CD4-positive, CD25-positive, alpha-beta regulatory T cell (primary cell): ENCODE measurements around the gene INHBE. TPM values are rescaled to one million over a fixed set of nuclear protein-coding genes. Genes with fewer than 3 reads are reported as not detected.

Source experiments
- ATAC-seq, 2 donors: fragments of 150-1000 bp; cut with Tn5 transposase; one replicate each; pipeline ENCODE4 v1.10.0; 2021; ENCODE audit warnings: low read depth in 2 of 2, moderate number of reproducible peaks in 2 of 2, moderate library complexity in 1 of 2
- DNase-seq, 3 donors: peaks; one replicate each; pipeline versions ENCODE4 v3.0.0 to v3.0.0-alpha.2; 2012 to 2022; ENCODE audit warnings: mixed read lengths in 1 of 3
- H3K27ac ChIP-seq: one replicate; pipeline ENCODE4 v1.7.0; 2013; ENCODE audit warnings: mild to moderate bottlenecking, low read length; ENCODE audit not compliant: insufficient read depth, poor library complexity, severe bottlenecking
- H3K27me3 ChIP-seq: one replicate; pipeline ENCODE4 v1.7.0; 2013; ENCODE audit warnings: low read length; ENCODE audit not compliant: control insufficient read depth, insufficient read depth
- H3K36me3 ChIP-seq: one replicate; pipeline ENCODE4 v1.7.0; 2013; ENCODE audit warnings: mild to moderate bottlenecking, low read length, moderate library complexity; ENCODE audit not compliant: control insufficient read depth, insufficient read depth
- H3K4me1 ChIP-seq: 2 replicates; pipeline ENCODE4 v1.7.0; 2013; ENCODE audit warnings: mild to moderate bottlenecking, low read length; ENCODE audit not compliant: insufficient read depth, control insufficient read depth, poor library complexity, severe bottlenecking
- H3K4me3 ChIP-seq: one replicate; pipeline ENCODE4 v1.7.0; 2013; ENCODE audit warnings: low read depth, mild to moderate bottlenecking, low read length, moderate library complexity
- H3K9me3 ChIP-seq, 2 experiments: 1 replicate in 1 of 2; 2 replicates in 1 of 2; pipeline ENCODE4 v1.7.0; 2013; ENCODE audit warnings: low read length in 2 of 2, mild to moderate bottlenecking in 1 of 2, moderate library complexity in 1 of 2; ENCODE audit not compliant: control insufficient read depth in 2 of 2
- H3K27ac Mint-ChIP-seq, 3 donors: one replicate each; pipeline ENCODE4 v1.8.0; 2020 to 2022; ENCODE audit warnings: mild to moderate bottlenecking in 3 of 3, mixed read lengths in 3 of 3, moderate library complexity in 2 of 3
- H3K27me3 Mint-ChIP-seq: one replicate; pipeline ENCODE4 v1.8.0; 2022; ENCODE audit warnings: mild to moderate bottlenecking, mixed read lengths
- H3K36me3 Mint-ChIP-seq: one replicate; pipeline ENCODE4 v1.8.0; 2020; ENCODE audit warnings: mixed read lengths
- H3K4me1 Mint-ChIP-seq, 4 donors: one replicate each; pipeline ENCODE4 v1.8.0; 2020 to 2022; ENCODE audit warnings: mixed read lengths in 4 of 4, mild to moderate bottlenecking in 1 of 4
- H3K4me3 Mint-ChIP-seq, 4 donors: one replicate each; pipeline ENCODE4 v1.8.0; 2020 to 2022; ENCODE audit warnings: mild to moderate bottlenecking in 4 of 4, mixed read lengths in 4 of 4, moderate library complexity in 3 of 4
- H3K9me3 Mint-ChIP-seq, 7 donors: one replicate each; pipeline ENCODE4 v1.8.0; 2020 to 2022; ENCODE audit warnings: mixed read lengths in 7 of 7, mild to moderate bottlenecking in 3 of 7, moderate library complexity in 2 of 7
- polyA plus RNA-seq, 4 donors: library from polyadenylated mRNA; unstranded; fragments of 300-500 nt; fragmentation: Illumina TruSeq; gene quantifications; one replicate each; pipeline ENCODE4 v1.2.3, GENCODE V29; 2021
- total RNA-seq: library from RNA; stranded (reverse); gene quantifications from one replicate; pipeline ENCODE4 v1.2.3, GENCODE V29; 2022

INHBE gene
- total and polyA plus RNA-seq, 5 donors from 2014 or later: 0.06 TPM; not detected in 4

DNA sequence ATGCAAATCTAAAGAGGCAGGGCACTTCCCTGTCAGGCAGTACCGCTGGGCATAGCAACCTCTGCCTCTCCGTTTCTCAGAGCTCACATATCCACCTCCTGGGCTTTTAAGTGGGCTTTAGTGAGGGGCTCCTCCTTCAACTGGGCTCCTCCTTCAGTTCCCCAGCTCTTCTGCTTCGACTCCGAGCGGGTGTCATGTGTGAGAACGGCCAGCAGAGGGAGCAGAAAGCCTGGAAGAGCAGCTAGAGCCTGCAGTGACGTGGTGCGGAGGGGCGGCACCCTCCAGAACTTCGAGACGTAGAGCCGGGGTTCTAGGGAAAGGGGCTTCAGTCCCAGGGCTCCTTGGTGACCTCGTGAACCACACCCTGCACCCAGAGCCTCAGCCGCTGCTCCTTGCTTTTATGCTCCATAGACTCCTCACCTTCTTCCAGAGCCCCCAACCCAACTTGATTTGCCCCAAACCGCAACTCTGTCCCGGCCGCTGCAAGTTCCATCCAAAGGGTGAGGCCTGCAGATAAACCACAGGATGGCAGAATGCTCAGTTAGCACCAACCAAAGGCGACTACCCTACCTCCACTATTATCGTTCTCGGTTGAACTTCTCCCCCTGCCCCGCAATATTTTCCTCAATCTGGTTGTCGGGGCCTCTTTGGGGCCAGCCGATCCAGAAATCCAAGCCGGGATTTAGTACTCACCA, 4.1 kb downstream of the INHBE start:
- peaks cover 5 to 49% (median 31%) of the 10 kb centered on the region in 4 donors for H3K4me1 Mint-ChIP-seq
- no peaks in the 10 kb centered on the region for H3K27me3 ChIP-seq
- H3K9me3 ChIP-seq: no peaks in the 10 kb centered on the region
- H3K36me3 Mint-ChIP-seq: no peaks in the 10 kb centered on the region
- no peaks in the 10 kb centered on the region for H3K9me3 Mint-ChIP-seq
- peak overlapping the region; percentile 96 to 100 (median 96) for H3K4me3 Mint-ChIP-seq
- peak; percentile 74 to 75 for ATAC-seq
- H3K27ac ChIP-seq: peak overlapping the region; percentile 83
- peak overlapping the region; percentile 87 for H3K4me3 ChIP-seq
- DNase-seq: peak; percentile 89 to 97 (median 93)
- peaks cover 40% of the 10 kb centered on the region for H3K4me1 ChIP-seq
- peak overlapping the region; percentile 90 to 98 (median 97) for H3K27ac Mint-ChIP-seq
- H3K36me3 ChIP-seq: no peaks in the 10 kb centered on the region
- peaks cover 40% of the 10 kb centered on the region for H3K27me3 Mint-ChIP-seq

DNA sequence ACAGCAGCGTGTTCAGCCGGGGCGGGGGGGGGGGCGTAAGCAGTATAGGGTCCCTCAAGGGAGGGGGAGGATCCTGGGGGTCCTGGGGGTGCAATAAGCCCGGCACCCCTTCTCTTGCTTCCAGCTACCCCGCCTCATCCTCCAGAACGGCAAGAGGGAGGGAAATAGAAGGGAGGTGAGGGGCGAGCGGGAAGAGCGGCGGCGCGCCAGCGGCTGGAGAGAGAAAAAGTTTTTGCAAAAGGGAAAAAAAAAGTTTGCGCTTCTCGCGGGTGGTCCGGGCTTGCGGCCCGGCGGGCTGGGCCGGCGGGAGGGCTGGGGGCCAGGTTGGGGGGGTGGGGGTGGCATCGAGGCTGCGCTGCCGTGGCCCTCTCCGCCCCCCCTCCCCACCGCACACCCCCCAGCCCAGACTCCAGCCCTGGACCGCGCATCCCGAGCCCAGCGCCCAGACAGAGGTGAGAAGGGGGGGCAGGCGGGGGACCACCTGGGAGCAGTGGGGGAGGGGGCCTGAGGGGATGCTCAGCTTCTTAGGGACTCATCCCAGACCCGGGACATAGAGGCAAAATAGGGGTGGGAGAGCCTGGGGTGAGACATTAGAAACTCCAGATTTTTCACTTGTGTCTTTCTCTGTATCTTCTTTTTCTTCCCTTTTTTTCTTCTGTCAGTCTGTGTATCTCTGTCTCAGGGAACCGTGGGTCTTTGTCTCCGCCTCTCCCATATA, 4.8 kb downstream of the INHBE start, which contains the start of gene GLI1:
GLI1 (plus strand) TSS at position 36 of the 718 bp plus-strand sequence. CDS start 3,907 bp downstream, outside the sequence.
- Mint-ChIP-seq H3K27me3 (peaks cover 46% of the 10 kb centered on the region), H3K27ac (peak within 1 kb of the TSS; percentile 90 to 98 (median 97)), H3K36me3 (no peaks in the 10 kb centered on the region), H3K4me1 (peaks cover 5 to 54% (median 33%) of the 10 kb centered on the region in 4 donors), H3K4me3 (peak within 1 kb of the TSS; percentile 96 to 100 (median 96)), H3K9me3 (no peaks in the 10 kb centered on the region)
- DNase-seq: no peak
- no peak for ATAC-seq
- no peaks in the 10 kb centered on the region for H3K27me3 ChIP-seq
- H3K27ac ChIP-seq: peak within 1 kb of the TSS; percentile 83
- H3K36me3 ChIP-seq: no peaks in the 10 kb centered on the region
- peak within 1 kb of the TSS; percentile 87 for H3K4me3 ChIP-seq
- H3K4me1 ChIP-seq: peaks cover 40% of the 10 kb centered on the region
- no peaks in the 10 kb centered on the region for H3K9me3 ChIP-seq

DNA sequence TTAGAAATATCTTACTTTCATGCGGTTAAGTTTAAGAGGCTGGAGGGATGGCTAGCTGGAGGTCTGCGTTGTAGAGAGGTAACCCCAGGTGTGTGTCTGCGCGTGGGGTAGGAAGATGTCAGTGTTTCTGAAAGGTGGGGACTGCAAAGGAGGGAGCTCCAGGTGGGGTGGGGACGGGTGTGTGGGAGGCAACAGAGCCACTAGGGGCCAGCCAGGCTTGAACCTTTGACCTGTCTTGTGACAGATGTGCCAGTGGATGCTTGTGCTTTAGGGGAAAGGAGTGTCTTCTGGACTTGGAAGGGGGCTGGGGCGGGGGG, 5.3 kb downstream of the INHBE start:
- DNase-seq (peak in 1 of 3 donors; percentile 38), ATAC-seq (no peak)
- Mint-ChIP-seq H3K4me1 (peaks cover 5 to 56% (median 34%) of the 10 kb centered on the region in 4 donors), H3K9me3 (no peaks in the 10 kb centered on the region), H3K27me3 (peaks cover 49% of the 10 kb centered on the region), H3K27ac (peak overlapping the region; percentile 58 to 97 (median 59)), H3K36me3 (no peaks in the 10 kb centered on the region), H3K4me3 (peak overlapping the region; percentile 86 to 97 (median 92))
- Histone ChIP-seq H3K9me3 (no peaks in the 10 kb centered on the region), H3K4me3 (peak overlapping the region; percentile 51), H3K27ac (no peak overlapping the region), H3K36me3 (no peaks in the 10 kb centered on the region), H3K27me3 (no peaks in the 10 kb centered on the region), H3K4me1 (peaks cover 40% of the 10 kb centered on the region)

DNA sequence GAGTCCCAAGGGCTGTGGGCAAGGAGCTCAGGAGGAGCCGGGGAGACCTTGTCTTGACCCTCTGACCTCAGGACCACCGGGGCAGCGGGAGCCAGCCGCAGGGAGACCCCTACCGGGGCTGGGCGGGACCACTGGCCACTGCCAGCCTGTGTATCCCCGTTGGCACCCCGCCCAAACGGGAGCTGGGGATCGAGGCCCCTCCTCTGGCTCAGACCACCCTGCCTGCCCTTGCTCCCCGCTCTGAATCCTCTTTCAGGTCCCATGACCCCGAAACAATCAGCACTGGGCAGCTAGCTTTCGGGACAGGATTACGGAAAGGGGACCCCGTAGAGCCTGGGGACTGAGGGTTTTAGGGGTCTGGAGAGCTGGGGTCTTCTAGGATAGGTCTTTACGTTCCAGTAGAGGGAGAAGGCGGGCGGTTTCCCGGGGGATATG, 5.8 kb downstream of the INHBE start:
- peaks cover 1% of the 10 kb centered on the region for H3K36me3 Mint-ChIP-seq
- DNase-seq: no peak

DNA sequence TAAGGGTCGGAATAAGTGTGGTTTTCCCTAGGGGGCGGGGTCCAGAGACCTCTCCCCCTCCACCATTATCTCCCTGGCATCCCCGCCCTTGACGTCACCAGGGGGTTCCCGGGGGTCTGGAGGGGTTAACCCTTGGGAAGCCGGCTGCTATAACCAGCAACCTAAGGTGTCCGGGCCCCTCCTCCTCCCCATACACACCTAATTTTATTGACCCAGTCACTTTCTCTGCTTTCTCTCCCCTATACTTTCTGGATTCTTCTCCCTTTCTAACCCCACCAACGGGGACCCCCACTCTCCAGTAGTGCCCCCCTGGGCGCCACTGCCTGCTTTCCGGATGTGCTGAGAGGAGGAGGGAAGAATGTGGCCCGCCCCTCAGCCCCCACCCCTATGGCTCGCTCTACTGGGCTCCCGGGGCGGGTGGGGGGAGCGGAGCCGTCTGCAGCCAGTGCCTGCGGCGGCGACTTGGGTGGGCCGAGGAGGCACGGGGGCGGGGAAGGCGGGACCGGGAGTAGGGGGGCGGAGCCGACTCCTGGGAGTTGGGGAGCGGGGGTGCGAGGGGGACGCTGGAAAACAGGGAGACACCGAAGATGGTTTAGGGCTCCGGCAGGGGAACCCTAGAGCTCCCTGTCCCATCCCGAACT, 6.3 kb downstream of the INHBE start:
- Mint-ChIP-seq H3K27ac (no peak overlapping the region), H3K27me3 (peaks cover 44% of the 10 kb centered on the region), H3K4me3 (peak overlapping the region; percentile 21 to 96 (median 88)), H3K4me1 (peaks cover 5 to 55% (median 31%) of the 10 kb centered on the region in 4 donors), H3K36me3 (peaks cover 4% of the 10 kb centered on the region), H3K9me3 (no peaks in the 10 kb centered on the region)
- Histone ChIP-seq H3K27me3 (no peaks in the 10 kb centered on the region), H3K4me3 (peak overlapping the region; percentile 61), H3K27ac (no peak overlapping the region), H3K9me3 (no peaks in the 10 kb centered on the region), H3K4me1 (peaks cover 40% of the 10 kb centered on the region), H3K36me3 (no peaks in the 10 kb centered on the region)
- no peak for ATAC-seq
- DNase-seq: peak in 1 of 3 donors; percentile 34

More for the DNA sequence above, 5.8 kb downstream of the INHBE start:
- no peak for ATAC-seq
- Histone ChIP-seq H3K4me3 (no peak overlapping the region), H3K27me3 (no peaks in the 10 kb centered on the region), H3K27ac (no peak overlapping the region), H3K9me3 (no peaks in the 10 kb centered on the region), H3K36me3 (no peaks in the 10 kb centered on the region), H3K4me1 (peaks cover 40% of the 10 kb centered on the region)
- H3K27ac Mint-ChIP-seq: no peak overlapping the region
- H3K9me3 Mint-ChIP-seq: no peaks in the 10 kb centered on the region
- peak overlapping the region; percentile 21 to 96 (median 72) for H3K4me3 Mint-ChIP-seq
- H3K4me1 Mint-ChIP-seq: peaks cover 5 to 59% (median 34%) of the 10 kb centered on the region in 4 donors
- H3K27me3 Mint-ChIP-seq: peaks cover 47% of the 10 kb centered on the region

DNA sequence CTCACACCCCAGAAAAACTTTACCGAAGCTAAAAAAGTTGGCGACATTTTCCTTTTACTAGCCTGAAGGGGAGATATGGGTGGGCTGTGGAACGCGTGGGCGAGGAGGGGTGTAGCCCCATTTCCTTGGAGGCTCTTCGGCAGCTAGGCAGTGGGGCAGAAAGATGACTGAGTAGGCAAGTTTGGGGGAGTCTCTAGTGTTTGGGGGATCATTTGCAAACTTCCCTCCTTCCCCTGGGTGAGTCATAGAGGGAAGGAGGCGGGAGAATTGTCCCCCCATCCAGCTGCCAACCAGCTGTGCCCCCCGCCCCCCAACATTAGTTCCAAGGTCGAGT, 6.8 kb downstream of the INHBE start:
- H3K27me3 ChIP-seq: no peaks in the 10 kb centered on the region
- Mint-ChIP-seq H3K9me3 (no peaks in the 10 kb centered on the region), H3K4me1 (peaks cover 5 to 55% (median 31%) of the 10 kb centered on the region in 4 donors), H3K4me3 (peak overlapping the region; percentile 21 to 96 (median 88)), H3K36me3 (peaks cover 4% of the 10 kb centered on the region), H3K27ac (peak overlapping the region in 1 of 3 donors; percentile 63), H3K27me3 (peaks cover 44% of the 10 kb centered on the region)
- H3K4me3 ChIP-seq: peak overlapping the region; percentile 61
- no peaks in the 10 kb centered on the region for H3K36me3 ChIP-seq
- H3K9me3 ChIP-seq: no peaks in the 10 kb centered on the region
- DNase-seq (no peak), ATAC-seq (no peak)
- H3K4me1 ChIP-seq: peaks cover 40% of the 10 kb centered on the region
- H3K27ac ChIP-seq: no peak overlapping the region

DNA sequence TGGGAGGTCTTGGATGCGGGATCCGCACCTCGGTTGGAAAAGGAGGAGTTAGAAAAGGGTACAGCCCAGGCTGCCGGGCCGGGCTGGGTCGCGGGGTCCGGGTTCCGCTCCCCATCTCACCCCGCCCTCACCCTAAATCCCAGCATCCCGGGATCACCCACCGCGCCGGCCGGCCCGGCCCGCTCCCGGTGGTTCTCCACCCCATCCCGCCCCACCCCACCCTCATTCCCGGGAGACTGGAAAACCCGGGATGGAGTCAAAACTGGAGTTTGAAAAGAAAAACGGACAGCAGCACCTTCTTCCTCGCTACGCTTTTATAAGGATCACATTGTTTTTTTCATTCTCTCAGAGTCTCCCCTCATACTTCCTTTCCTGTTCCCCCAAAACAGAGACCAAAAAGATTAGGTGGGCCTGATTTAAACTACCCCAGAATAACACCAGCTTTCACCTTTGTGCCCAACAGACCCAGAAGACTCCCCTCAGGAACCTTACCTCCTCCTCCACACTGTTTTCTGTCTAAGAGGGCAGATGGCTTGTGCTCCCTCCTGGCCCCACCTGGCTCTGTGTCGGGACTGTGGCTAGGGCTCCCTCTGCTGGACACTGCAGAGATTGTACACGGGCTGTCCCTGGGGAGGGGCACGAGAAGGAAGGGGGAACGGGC, 7.3 kb downstream of the INHBE start:
- Histone ChIP-seq H3K9me3 (no peaks in the 10 kb centered on the region), H3K27me3 (no peaks in the 10 kb centered on the region), H3K27ac (no peak overlapping the region), H3K4me3 (peak overlapping the region; percentile 82), H3K36me3 (peaks cover 3% of the 10 kb centered on the region), H3K4me1 (peaks cover 40% of the 10 kb centered on the region)
- ATAC-seq (peak; percentile 76 to 81), DNase-seq (peak; percentile 80 to 90 (median 86))
- no peaks in the 10 kb centered on the region for H3K9me3 Mint-ChIP-seq
- H3K4me3 Mint-ChIP-seq: peak overlapping the region; percentile 88 to 96 (median 92)
- peaks cover 9% of the 10 kb centered on the region for H3K36me3 Mint-ChIP-seq
- peak overlapping the region in 2 of 3 donors; percentile 16 to 88 for H3K27ac Mint-ChIP-seq
- H3K4me1 Mint-ChIP-seq: peaks cover 5 to 55% (median 30%) of the 10 kb centered on the region in 4 donors
- H3K27me3 Mint-ChIP-seq: peaks cover 44% of the 10 kb centered on the region
